Suprapubic skin (tissue), 4 donors: ENCODE measurements around the gene SF3A1. TPM values are rescaled to one million over a fixed set of nuclear protein-coding genes. Genes with fewer than 3 reads are reported as not detected.

Source experiments
- DNase-seq, 2 donors: peaks; one replicate each; pipeline ENCODE4 v3.0.0-alpha.2; 2019; ENCODE audit warnings: low spot score in 2 of 2
- H3K27ac ChIP-seq: fragments of 200-600 bp; sonication (generic); one replicate; pipeline ENCODE4 v1.5.1; 2019
- H3K27me3 ChIP-seq: fragments of 200-600 bp; sonication (generic); one replicate; pipeline ENCODE4 v1.5.1; 2019
- H3K36me3 ChIP-seq: fragments of 200-600 bp; sonication (generic); one replicate; pipeline ENCODE4 v1.5.1; 2019
- H3K4me1 ChIP-seq: fragments of 200-600 bp; sonication (generic); one replicate; pipeline ENCODE4 v1.5.1; 2019
- H3K4me3 ChIP-seq: fragments of 200-600 bp; sonication (generic); one replicate; pipeline ENCODE4 v1.5.1; 2019; ENCODE audit warnings: mild to moderate bottlenecking
- H3K9me3 ChIP-seq: fragments of 200-600 bp; sonication (generic); one replicate; pipeline ENCODE4 v1.5.1; 2019
- EP300 ChIP-seq: sonication (generic); formaldehyde crosslinking; IDR thresholded peaks from one replicate; pipeline ENCODE4 v1.6.1; 2017; ENCODE audit warnings: antibody characterized with exemption
- POLR2A ChIP-seq, 2 donors: fragments of 450-650 bp; IDR thresholded peaks; one replicate each; pipeline ENCODE4 v1.6.1; 2017; ENCODE audit warnings: antibody characterized with exemption in 2 of 2, mild to moderate bottlenecking in 2 of 2, moderate library complexity in 2 of 2
- POLR2AphosphoS5 ChIP-seq, 3 donors: sonication (generic); formaldehyde crosslinking; IDR thresholded peaks; one replicate each; pipeline ENCODE4 v1.6.1; 2017; ENCODE audit warnings: antibody characterized with exemption in 3 of 3
- WGBS: methylation state at CpG from one replicate; pipeline ENCODE4 v1.1.5; 2018; 5-methylcytosine and 5-hydroxymethylcytosine counted together
- total RNA-seq, 4 donors: library from RNA; depleted of rRNA; stranded (reverse); fragments of >200 nt; gene quantifications; one replicate each; pipeline ENCODE4 v1.1.0, GENCODE V29; 2016
- TF ChIP-seq, protein P1 (sequence below), 2 donors: fragments of 200-600 bp in 1 of 2; fragments of 450-650 bp in 1 of 2; sonication (generic) in 1 of 2; IDR thresholded peaks; one replicate each; pipeline ENCODE4 v1.5.1; 2016 to 2019; ENCODE audit warnings: antibody characterized with exemption in 2 of 2, mild to moderate bottlenecking in 1 of 2, moderate library complexity in 1 of 2

The SF3A1 gene
- total RNA-seq, 4 donors from 2014 or later = 112 to 208 (median 152) TPM

DNA sequence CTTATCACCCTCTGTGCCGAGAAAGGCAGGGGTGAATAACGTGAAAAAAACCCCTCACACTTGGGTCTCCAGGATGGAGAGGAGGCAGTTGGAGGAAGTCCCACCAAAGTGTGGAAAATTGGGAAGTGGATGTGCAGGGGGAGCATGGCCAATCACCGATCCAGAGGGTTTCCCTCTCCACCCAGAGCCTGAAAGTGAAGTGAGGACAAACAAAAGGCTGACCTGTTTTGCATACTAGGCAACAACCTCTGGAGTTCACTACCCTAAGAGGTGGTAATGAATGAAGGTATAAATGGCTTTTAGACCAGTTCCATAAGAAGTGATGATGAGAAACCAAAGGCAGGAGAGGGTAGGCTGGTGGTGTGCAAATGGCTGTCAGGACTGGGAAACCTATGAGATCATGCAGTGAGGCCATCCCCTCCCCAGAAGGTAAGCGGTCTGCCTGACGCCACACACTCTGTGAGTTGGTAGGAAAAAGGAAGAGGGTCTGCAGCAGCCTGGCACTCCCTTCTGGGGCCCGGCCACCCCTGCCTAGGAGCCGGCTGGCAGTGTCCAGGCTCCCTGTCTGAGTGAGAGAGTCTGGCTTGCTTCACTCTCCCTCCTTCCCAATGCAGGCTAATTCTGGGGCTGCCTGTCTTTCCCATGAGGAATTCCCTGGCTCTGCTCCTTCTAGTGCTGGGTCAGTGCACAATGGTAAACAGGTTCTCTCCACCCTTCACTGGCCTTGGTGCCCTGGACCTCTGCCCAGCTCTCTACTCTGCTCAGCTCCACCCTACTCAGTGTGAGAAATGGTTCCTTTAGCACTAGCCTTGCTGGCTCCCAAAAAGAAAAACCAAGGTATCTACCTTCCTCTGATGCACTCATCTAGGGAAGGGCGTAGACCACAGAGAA lies 45.6 kb downstream of the SF3A1 start:
- no peaks in the 10 kb centered on the region for H3K27me3 ChIP-seq
- peak overlapping the region; percentile 87 for H3K27ac ChIP-seq
- peak overlapping the region; percentile 8 for H3K4me3 ChIP-seq
- TF ChIP-seq EP300 = no peak
- WGBS = 53% methylated on average over 8 of the region's 8 CpGs
- DNase-seq = peak in 1 of 2 donors; percentile 81
- no peaks in the 10 kb centered on the region for H3K9me3 ChIP-seq
- peaks cover 98% of the 10 kb centered on the region for H3K4me1 ChIP-seq
- H3K36me3 ChIP-seq = peaks cover 3% of the 10 kb centered on the region

DNA sequence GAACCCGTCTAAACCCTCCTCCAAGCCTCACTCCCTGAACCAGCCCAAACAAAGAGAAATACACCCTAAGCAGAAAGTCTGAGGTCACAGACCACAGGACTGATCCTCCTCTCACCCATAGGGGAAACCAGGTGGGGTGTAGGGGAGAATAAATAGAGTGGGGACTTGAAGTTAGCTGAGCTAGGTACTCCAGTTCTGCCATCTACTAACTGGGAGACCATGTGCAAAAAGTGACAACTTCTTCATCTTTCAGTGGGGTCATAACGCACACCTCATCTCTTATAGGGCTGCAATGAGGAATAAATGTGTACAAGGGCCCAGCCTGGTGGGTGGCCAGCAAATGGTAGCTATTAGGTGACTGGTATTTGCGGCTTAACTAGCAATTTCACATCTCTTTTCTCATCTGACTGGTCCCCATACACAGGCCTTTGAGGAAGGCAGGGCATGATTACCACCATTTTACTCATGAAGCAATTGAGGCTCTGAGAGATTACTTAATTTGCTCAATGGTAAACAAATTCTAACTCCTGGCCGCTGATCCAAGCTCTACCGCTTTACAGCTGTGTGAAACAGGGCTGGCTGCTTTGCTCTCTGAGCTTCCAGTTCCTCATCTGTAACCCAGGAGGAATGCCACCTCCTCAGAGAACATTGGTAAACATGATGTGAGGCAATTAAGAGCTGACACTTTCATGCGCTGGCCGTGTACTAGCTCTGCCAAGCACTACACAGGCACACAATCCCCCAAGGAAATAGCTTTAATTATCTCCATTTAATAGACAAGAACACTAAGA lies 46.5 kb downstream of the SF3A1 start:
- peak in 1 of 2 donors; percentile 80 for DNase-seq
- Histone ChIP-seq H3K4me3 (no peak overlapping the region), H3K27me3 (no peaks in the 10 kb centered on the region), H3K9me3 (no peaks in the 10 kb centered on the region), H3K36me3 (peaks cover 3% of the 10 kb centered on the region), H3K4me1 (peaks cover 98% of the 10 kb centered on the region), H3K27ac (peak overlapping the region; percentile 87)
- TF ChIP-seq POLR2AphosphoS5 (IDR thresholded peaks at IDR 0.05) (peak in 1 of 3 donors; percentile 64), POLR2A (IDR thresholded peaks at IDR 0.05) (no peak)
- WGBS = 42% methylated on average over 7 of the region's 7 CpGs

DNA sequence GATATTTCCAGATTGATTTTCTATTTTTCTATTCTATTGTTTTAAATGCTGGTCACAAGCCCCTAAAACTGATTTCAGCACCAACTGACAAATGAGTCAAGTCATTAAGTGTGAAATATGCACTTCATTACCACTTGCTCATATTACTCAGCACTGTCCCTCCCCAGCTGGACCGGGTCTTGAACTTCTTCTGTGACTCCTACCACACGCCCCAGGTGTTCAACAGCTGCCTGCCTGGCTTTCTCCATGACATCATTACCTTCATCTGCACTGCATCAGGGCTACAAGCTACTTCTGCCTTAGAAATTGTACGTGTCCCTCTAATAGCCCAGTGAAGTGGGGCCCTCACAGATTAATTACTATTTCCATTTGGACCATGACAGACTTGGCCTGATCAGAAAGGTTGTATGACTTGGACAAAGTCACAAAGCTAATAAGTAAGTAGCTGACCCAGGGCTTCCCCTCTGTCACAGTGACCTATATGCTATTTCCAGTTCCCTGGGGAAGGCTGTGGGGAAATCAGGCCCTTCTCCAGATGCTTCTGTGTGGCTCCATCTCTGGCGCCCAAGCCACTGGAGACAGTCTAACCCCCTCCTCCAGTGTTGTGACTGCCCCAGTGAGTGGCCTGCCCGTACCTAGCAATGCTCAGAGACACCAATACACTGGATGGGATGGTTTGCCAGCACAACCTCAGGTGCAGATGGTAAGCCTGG lies 48.0 kb downstream of the SF3A1 start:
- Histone ChIP-seq H3K27ac (peak overlapping the region; percentile 87), H3K4me1 (peaks cover 98% of the 10 kb centered on the region), H3K4me3 (no peak overlapping the region), H3K27me3 (no peaks in the 10 kb centered on the region), H3K9me3 (no peaks in the 10 kb centered on the region), H3K36me3 (no peaks in the 10 kb centered on the region)
- TF ChIP-seq EP300 (no peak), POLR2A (IDR thresholded peaks at IDR 0.05) (no peak), POLR2AphosphoS5 (IDR thresholded peaks at IDR 0.05) (no peak)
- TF ChIP-seq, protein P1, sequence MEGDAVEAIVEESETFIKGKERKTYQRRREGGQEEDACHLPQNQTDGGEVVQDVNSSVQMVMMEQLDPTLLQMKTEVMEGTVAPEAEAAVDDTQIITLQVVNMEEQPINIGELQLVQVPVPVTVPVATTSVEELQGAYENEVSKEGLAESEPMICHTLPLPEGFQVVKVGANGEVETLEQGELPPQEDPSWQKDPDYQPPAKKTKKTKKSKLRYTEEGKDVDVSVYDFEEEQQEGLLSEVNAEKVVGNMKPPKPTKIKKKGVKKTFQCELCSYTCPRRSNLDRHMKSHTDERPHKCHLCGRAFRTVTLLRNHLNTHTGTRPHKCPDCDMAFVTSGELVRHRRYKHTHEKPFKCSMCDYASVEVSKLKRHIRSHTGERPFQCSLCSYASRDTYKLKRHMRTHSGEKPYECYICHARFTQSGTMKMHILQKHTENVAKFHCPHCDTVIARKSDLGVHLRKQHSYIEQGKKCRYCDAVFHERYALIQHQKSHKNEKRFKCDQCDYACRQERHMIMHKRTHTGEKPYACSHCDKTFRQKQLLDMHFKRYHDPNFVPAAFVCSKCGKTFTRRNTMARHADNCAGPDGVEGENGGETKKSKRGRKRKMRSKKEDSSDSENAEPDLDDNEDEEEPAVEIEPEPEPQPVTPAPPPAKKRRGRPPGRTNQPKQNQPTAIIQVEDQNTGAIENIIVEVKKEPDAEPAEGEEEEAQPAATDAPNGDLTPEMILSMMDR (IDR thresholded peaks at IDR 0.05) = no peak
- WGBS = 49% methylated on average over 5 of the region's 5 CpGs
- DNase-seq = no peak

DNA sequence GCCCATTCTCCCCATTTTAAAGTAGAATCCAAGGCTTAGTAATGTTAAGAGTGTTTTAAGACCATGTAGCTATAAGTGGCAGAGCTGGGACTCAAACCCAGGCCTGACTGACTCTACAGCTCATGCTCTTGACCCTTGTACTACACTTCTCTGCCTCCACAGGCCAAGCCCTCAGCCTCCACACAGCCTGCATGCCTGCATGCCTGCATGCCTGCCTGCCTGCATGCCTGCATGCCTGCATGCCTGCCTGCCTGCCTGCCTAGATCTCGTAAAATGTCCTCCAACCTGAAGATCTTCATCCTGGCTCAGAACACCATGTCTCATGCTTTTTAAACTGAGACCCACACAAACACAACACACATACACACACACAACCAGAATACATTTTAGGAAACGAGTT lies 48.6 kb downstream of the SF3A1 start:
- H3K27ac ChIP-seq = peak overlapping the region; percentile 87

DNA sequence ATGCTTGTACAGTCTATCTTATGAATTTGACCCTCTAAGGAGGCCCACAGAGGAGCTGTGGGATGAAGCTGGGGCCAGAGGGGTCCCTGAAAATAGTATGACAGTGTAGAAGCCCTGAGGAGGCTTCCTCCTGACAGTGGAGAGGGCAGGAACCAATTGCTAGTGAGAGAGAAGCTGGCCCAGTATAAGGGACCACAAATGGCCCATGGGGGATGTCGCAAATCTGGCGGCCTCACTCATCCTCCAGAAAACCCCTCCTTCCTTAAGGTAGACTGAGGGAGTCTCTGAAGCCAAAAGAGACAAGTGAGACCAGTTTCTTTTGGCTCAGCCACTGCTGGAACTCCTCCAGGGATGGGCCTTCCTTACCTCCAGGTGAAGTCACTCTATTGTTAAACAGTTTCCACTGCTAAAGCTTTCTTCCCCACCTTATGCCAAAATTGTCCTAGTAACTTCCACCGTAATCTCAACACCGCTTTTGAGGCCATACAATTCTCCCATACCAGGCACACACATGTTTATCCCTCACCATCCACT lies 49.6 kb downstream of the SF3A1 start:
- no peak for DNase-seq
- Histone ChIP-seq H3K27ac (peak overlapping the region; percentile 87), H3K36me3 (no peaks in the 10 kb centered on the region), H3K9me3 (no peaks in the 10 kb centered on the region), H3K27me3 (no peaks in the 10 kb centered on the region), H3K4me3 (no peak overlapping the region), H3K4me1 (peaks cover 100% of the 10 kb centered on the region)
- TF ChIP-seq EP300 = no peak
- TF ChIP-seq POLR2AphosphoS5 (IDR thresholded peaks at IDR 0.05) = no peak
- TF ChIP-seq, protein P1 (IDR thresholded peaks at IDR 0.05) = no peak
- no peak for TF ChIP-seq POLR2A (IDR thresholded peaks at IDR 0.05)
- 49% methylated on average over 4 of the region's 4 CpGs for WGBS

More for the DNA sequence above, 48.6 kb downstream of the SF3A1 start:
- H3K27me3 ChIP-seq = no peaks in the 10 kb centered on the region
- no peak for DNase-seq
- TF ChIP-seq POLR2A (IDR thresholded peaks at IDR 0.05) (no peak), POLR2AphosphoS5 (IDR thresholded peaks at IDR 0.05) (no peak), EP300 (no peak)
- TF ChIP-seq, protein P1 (IDR thresholded peaks at IDR 0.05) = no peak
- no peaks in the 10 kb centered on the region for H3K9me3 ChIP-seq
- H3K4me3 ChIP-seq = no peak overlapping the region
- H3K36me3 ChIP-seq = no peaks in the 10 kb centered on the region
- H3K4me1 ChIP-seq = peaks cover 100% of the 10 kb centered on the region
- 75% methylated on average over 2 of the region's 2 CpGs for WGBS
